Fibroblast of mammary gland (primary cell): ENCODE data around the gene CDKN1B.

Experiments used
- DNase-seq: peaks from one replicate; pipeline ENCODE4 v3.0.0-alpha.2; 2010; ENCODE audit warnings: low read depth
- H3K4me3 ChIP-seq: 2 replicates; pipeline ENCODE4 v1.5.1; 2011; ENCODE audit warnings: low read depth, mild to moderate bottlenecking, low read length, moderate library complexity; ENCODE audit not compliant: control insufficient read depth
- TF ChIP-seq, protein P1 (sequence below): conservative IDR thresholded peaks from 2 replicates; pipeline ENCODE4 v1.5.1; 2011; ENCODE audit warnings: low read depth, low read length, inconsistent platforms; ENCODE audit not compliant: control insufficient read depth, insufficient read depth

Gene CDKN1B

DNA sequence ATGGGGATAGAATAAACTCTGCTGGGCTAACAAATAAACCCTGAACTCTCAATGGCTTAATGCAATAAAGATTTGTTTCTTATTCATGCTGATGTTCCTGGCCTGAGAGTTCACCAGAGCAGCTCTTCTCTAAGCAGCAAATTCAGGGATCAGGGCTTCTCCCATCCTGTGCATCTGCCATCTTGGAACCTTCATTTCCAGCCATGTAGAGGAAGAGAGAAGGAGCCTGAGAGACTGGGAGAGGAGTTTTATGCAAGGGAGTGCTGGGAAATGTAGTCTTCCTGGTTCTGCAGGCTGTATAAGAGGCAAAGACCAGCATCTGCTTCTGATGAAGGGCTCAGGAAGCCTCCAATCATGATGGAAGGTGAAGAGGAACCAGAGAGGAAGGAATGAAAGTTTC lies 47.7 kb downstream of the CDKN1B start:
- H3K4me3 ChIP-seq: no peak overlapping the region
- DNase-seq: no peak
- TF ChIP-seq, protein P1, sequence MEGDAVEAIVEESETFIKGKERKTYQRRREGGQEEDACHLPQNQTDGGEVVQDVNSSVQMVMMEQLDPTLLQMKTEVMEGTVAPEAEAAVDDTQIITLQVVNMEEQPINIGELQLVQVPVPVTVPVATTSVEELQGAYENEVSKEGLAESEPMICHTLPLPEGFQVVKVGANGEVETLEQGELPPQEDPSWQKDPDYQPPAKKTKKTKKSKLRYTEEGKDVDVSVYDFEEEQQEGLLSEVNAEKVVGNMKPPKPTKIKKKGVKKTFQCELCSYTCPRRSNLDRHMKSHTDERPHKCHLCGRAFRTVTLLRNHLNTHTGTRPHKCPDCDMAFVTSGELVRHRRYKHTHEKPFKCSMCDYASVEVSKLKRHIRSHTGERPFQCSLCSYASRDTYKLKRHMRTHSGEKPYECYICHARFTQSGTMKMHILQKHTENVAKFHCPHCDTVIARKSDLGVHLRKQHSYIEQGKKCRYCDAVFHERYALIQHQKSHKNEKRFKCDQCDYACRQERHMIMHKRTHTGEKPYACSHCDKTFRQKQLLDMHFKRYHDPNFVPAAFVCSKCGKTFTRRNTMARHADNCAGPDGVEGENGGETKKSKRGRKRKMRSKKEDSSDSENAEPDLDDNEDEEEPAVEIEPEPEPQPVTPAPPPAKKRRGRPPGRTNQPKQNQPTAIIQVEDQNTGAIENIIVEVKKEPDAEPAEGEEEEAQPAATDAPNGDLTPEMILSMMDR: no peak

DNA sequence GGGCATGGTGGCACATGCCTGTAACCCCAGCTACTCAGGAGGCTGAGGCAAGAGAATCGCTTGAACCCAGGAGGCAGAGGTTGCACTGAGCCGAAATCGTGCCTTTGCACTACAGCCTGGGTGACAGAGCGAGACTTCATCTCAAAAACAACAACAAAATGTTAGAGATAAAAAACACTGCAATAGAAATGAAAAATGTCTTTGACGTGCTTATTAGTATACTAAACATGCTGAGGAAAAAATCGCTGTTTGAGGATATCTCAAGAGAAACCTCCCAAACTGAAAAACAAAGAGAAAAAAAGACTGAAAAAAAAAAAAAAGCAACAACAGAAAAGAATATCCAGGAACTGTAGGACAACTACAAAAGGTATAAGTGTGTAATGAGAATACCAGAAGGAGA lies 53.1 kb downstream of the CDKN1B start:
- DNase-seq: no peak
- H3K4me3 ChIP-seq: no peak overlapping the region
- TF ChIP-seq, protein P1: no peak
